Effector memory CD4-positive, alpha-beta T cell (primary cell): ENCODE data around the gene ATAD3B.
"Not testable (repeated sequence)": the region's sequence is repeated elsewhere in the genome, so short reads cannot be mapped to it uniquely, and the experiment has no call there.

Experiments used
- DNase-seq, 3 donors: peaks; one replicate each; pipeline ENCODE4 v3.0.0-alpha.2; 2020
- H3K27ac ChIP-seq: 2 replicates; pipeline ENCODE4 v1.7.0; 2013; ENCODE audit warnings: mild to moderate bottlenecking, low read length, moderate library complexity; ENCODE audit not compliant: insufficient read depth, poor library complexity, severe bottlenecking
- H3K27me3 ChIP-seq: replicated peaks from 2 replicates; pipeline ENCODE4 v1.7.0; 2013; ENCODE audit warnings: mild to moderate bottlenecking, low read length; ENCODE audit not compliant: insufficient read depth, control insufficient read depth, poor library complexity, severe bottlenecking
- H3K36me3 ChIP-seq: 2 replicates; pipeline ENCODE4 v1.7.0; 2013; ENCODE audit warnings: mild to moderate bottlenecking, low read length, moderate library complexity; ENCODE audit not compliant: control insufficient read depth, insufficient read depth
- H3K4me1 ChIP-seq: 2 replicates; pipeline ENCODE4 v1.7.0; 2013; ENCODE audit warnings: low read length, mild to moderate bottlenecking; ENCODE audit not compliant: control insufficient read depth, insufficient read depth, poor library complexity, severe bottlenecking
- H3K4me3 ChIP-seq: 2 replicates; pipeline ENCODE4 v1.7.0; 2013; ENCODE audit warnings: low read length, low read depth, mild to moderate bottlenecking; ENCODE audit not compliant: insufficient read depth, poor library complexity, severe bottlenecking
- H3K9me3 ChIP-seq: 2 replicates; pipeline ENCODE4 v1.7.0; 2013; ENCODE audit warnings: mild to moderate bottlenecking, low read length, moderate library complexity; ENCODE audit not compliant: control insufficient read depth

The ATAD3B gene

GRCh38 chr1:1461721-1462317 is 9.7 kb upstream of the ATAD3B start:
- no peak for DNase-seq
- no peak overlapping the region for H3K4me3 ChIP-seq
- H3K27me3 ChIP-seq = peaks cover 3% of the 10 kb centered on the region
- H3K9me3 ChIP-seq = no peaks in the 10 kb centered on the region
- H3K36me3 ChIP-seq = no peaks in the 10 kb centered on the region
- H3K27ac ChIP-seq = no peak overlapping the region
- H3K4me1 ChIP-seq = no peaks in the 10 kb centered on the region

GRCh38 chr1:1462318-1462966 is 9.1 kb upstream of the ATAD3B start:
- Histone ChIP-seq H3K4me3 (peak overlapping the region; percentile 22), H3K36me3 (no peaks in the 10 kb centered on the region)
- no peak for DNase-seq

DNA sequence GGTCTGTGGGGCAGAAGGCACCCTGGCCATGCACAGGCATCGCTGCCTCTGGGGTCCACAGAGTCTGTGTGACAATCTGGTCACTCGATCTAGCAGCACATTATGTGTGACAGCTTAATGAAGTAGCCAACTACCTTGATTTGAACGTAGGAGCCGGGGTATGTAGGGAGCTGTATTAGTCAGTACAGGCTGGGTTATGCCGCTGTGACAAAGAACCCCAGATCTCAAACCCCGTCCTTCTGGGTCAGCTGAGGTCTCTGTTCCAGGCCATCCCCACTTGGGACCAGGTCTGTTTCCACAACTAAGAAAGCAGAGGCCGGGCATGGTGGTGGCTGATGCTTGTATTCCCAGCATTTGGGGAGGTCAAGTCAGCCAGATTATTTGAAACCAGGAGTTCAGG is 8.3 kb upstream of the ATAD3B start:
- no peaks in the 10 kb centered on the region for H3K4me1 ChIP-seq
- H3K27me3 ChIP-seq = peaks cover 3% of the 10 kb centered on the region
- H3K9me3 ChIP-seq = no peaks in the 10 kb centered on the region
- no peaks in the 10 kb centered on the region for H3K36me3 ChIP-seq
- no peak overlapping the region for H3K27ac ChIP-seq
- DNase-seq = no peak
- H3K4me3 ChIP-seq = no peak overlapping the region

More at GRCh38 chr1:1462318-1462966, 9.1 kb upstream of the ATAD3B start:
- Histone ChIP-seq H3K9me3 (no peaks in the 10 kb centered on the region), H3K27ac (no peak overlapping the region), H3K4me1 (no peaks in the 10 kb centered on the region), H3K27me3 (peaks cover 3% of the 10 kb centered on the region)

GRCh38 chr1:1468196-1468985 is 3.2 kb upstream of the ATAD3B start:
- H3K27me3 ChIP-seq, H3K4me1 ChIP-seq, H3K4me3 ChIP-seq, H3K36me3 ChIP-seq, DNase-seq, H3K9me3 ChIP-seq, H3K27ac ChIP-seq: not testable (repeated sequence)

DNA sequence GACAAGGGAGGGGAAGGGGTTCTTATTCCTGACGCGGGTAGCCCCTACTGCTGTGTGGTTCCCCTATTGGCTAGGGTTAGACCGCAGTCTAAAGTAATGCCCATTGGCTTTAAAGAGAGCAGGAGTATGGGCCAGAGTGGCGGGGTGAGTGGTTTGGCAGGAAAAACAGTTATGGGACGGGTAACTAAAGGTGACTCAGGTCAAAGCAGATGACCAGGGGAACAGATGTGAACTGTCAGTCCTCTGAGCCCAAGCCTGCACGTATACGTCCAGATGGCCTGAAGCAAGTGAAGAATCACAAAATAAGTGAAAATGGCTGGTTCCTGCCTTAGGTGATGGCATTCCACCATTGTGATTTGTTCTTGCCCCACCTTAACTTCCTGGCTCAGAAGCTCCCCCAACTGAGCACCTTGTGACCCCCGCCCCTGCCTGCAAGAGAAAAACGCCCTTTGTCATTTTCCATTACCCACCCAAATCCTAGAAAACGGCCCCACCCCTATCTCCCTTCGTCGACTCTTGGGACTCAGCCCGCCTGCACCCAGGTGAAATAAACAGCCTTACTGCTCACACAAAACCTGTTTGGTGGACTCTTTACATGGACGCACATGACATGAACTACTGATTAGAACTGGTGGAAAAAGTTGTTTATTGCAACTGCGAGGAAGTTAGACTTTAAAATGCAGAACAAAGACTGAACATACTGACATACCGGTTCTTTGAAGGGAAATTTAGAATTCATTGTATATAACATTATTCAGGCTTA is 758 bp upstream of the ATAD3B start:
- Histone ChIP-seq H3K4me1 (peaks cover 7% of the 10 kb centered on the region), H3K4me3 (peak overlapping the region; percentile 69), H3K27ac (peak overlapping the region; percentile 74), H3K9me3 (no peaks in the 10 kb centered on the region), H3K27me3 (no peaks in the 10 kb centered on the region), H3K36me3 (no peaks in the 10 kb centered on the region)
- DNase-seq = no peak

GRCh38 chr1:1472053-1472876 is 700 bp downstream of the ATAD3B start:
- not testable (repeated sequence) for H3K9me3 ChIP-seq, H3K4me1 ChIP-seq, DNase-seq, H3K27me3 ChIP-seq, H3K36me3 ChIP-seq
- Histone ChIP-seq H3K4me3 (peak overlapping the region; percentile 32), H3K27ac (peak overlapping the region; percentile 74)

- H3K9me3 ChIP-seq, H3K27me3 ChIP-seq, H3K27ac ChIP-seq, DNase-seq, H3K4me1 ChIP-seq, H3K4me3 ChIP-seq: not testable (repeated sequence)
- H3K36me3 ChIP-seq = peaks cover 23% of the 10 kb centered on the region
Observed at GRCh38 chr1:1476011-1476410, 4.4 kb downstream of the ATAD3B start.

DNA sequence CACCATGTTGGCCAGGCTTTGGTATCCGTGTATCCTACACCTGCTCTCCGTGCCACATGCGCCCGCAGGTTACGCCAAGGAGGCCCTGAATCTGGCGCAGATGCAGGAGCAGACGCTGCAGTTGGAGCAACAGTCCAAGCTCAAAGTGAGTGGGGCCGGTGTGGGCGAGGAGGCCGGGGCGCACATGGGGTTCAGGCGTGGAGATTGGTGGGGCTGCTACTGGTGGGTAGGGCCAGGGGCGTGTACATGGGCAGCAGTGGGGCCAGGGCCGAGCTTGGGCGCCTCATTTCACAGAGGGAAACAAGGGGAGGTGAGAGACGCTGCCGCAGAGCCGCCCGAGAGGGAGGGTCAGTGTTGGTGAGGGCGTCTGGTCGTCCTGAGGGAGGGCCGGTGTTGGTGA is 5.6 kb downstream of the ATAD3B start:
- Histone ChIP-seq H3K9me3 (no peaks in the 10 kb centered on the region), H3K27me3 (no peaks in the 10 kb centered on the region), H3K4me1 (peaks cover 7% of the 10 kb centered on the region), H3K27ac (no peak overlapping the region), H3K36me3 (peaks cover 23% of the 10 kb centered on the region), H3K4me3 (no peak overlapping the region)
- DNase-seq = no peak
